ENCODE data around the gene MAP2K5.
A peak's percentile ranks its signal among the peaks of the same experiment; 100 is the strongest.

Gene MAP2K5

GRCh38 chr15:67788986-67789385 lies 246.5 kb downstream of the MAP2K5 start:
- DNase-seq: no peak

GRCh38 chr15:67790610-67791319 lies 248.3 kb downstream of the MAP2K5 start:
- DNase-seq: no peak

- peak; percentile 13 for DNase-seq
Observed at GRCh38 chr15:67792250-67792942, 249.9 kb downstream of the MAP2K5 start.

GRCh38 chr15:67794832-67795574 lies 252.5 kb downstream of the MAP2K5 start:
- no peak for DNase-seq

GRCh38 chr15:67796196-67797127 lies 254.0 kb downstream of the MAP2K5 start:
- no peak for DNase-seq

- DNase-seq: no peak
Observed at GRCh38 chr15:67799801-67800205, 257.3 kb downstream of the MAP2K5 start.

- no peak for DNase-seq
Observed at GRCh38 chr15:67801142-67801541, 258.6 kb downstream of the MAP2K5 start.

- no peak for DNase-seq
Observed at GRCh38 chr15:67801926-67802914, 259.7 kb downstream of the MAP2K5 start.

GRCh38 chr15:67803299-67803698 lies 260.8 kb downstream of the MAP2K5 start:
- no peak for DNase-seq

- no peak for DNase-seq
Observed at GRCh38 chr15:67803996-67804843, 261.7 kb downstream of the MAP2K5 start.

- no peak for DNase-seq
Observed at GRCh38 chr15:67805008-67805665, 262.6 kb downstream of the MAP2K5 start.

GRCh38 chr15:67805666-67806516 lies 263.4 kb downstream of the MAP2K5 start:
- DNase-seq: no peak

- DNase-seq: no peak
Observed at GRCh38 chr15:67806536-67806935, 264.0 kb downstream of the MAP2K5 start.

- DNase-seq: no peak
Observed at GRCh38 chr15:67807141-67807540, 264.6 kb downstream of the MAP2K5 start.

GRCh38 chr15:67807836-67808235 lies 265.3 kb downstream of the MAP2K5 start:
- no peak for DNase-seq

- no peak for DNase-seq
Observed at GRCh38 chr15:67808821-67809220, 266.3 kb downstream of the MAP2K5 start.

- DNase-seq: no peak
Observed at GRCh38 chr15:67809441-67809840, 266.9 kb downstream of the MAP2K5 start.

GRCh38 chr15:67809866-67810265 lies 267.4 kb downstream of the MAP2K5 start:
- DNase-seq: no peak

GRCh38 chr15:67812241-67812644 lies 269.7 kb downstream of the MAP2K5 start:
- DNase-seq: no peak

Data from fibroblast of skin of back (primary cell).